PC-3 (cell line): ENCODE measurements around the gene SVIP. TPM values are rescaled to one million over a fixed set of nuclear protein-coding genes. Genes with fewer than 3 reads are reported as not detected.

Experiments used
- ATAC-seq: fragments of 200-7000 bp; cut with Tn5 transposase; 2 replicates; pipeline ENCODE4 v1.9.1; 2020; ENCODE audit warnings: mild to moderate bottlenecking, moderate library complexity
- BruUV-seq: library from RNA; stranded (reverse); fragments of 400-500 nt; replicated peaks from 2 replicates; lab custom pipeline; 2021; lab: Mats Ljungman, UMichigan
- CTCF ChIA-PET: fragments of 300-600 bp; sonication (Branson Sonifier 250); formaldehyde crosslinking; loops from one replicate; lab custom pipeline; 2022; ENCODE audit warnings: antibody characterized with exemption; lab: Charles Lee
- POLR2A ChIA-PET: fragments of 300-600 bp; sonication (Branson Sonifier 250); formaldehyde crosslinking; loops from one replicate; lab custom pipeline; 2022; ENCODE audit warnings: antibody characterized with exemption; ENCODE audit not compliant: unreplicated experiment; lab: Charles Lee
- DNase-seq: peaks from one replicate; pipeline ENCODE4 v3.0.0-alpha.2; 2015
- H2AFZ ChIP-seq: fragments of 300-600 bp; sonication (generic); 2 replicates; pipeline ENCODE4 v1.6.0; 2016; ENCODE audit warnings: antibody characterized with exemption, low read length
- H3F3A ChIP-seq: fragments of 300-600 bp; sonication (generic); one replicate; pipeline ENCODE4 v1.6.0; 2017; ENCODE audit warnings: antibody characterized with exemption, low read length, control low read depth, mild to moderate bottlenecking; ENCODE audit not compliant: unreplicated experiment
- H3K27ac ChIP-seq: fragments of 300-600 bp; sonication (generic); 2 replicates; pipeline ENCODE4 v1.5.1; 2016; ENCODE audit warnings: mild to moderate bottlenecking, low read length
- H3K27me3 ChIP-seq: fragments of 300-600 bp; sonication (generic); 2 replicates; pipeline ENCODE4 v1.6.1; 2016; ENCODE audit warnings: low read length, mixed read lengths
- H3K36me3 ChIP-seq: fragments of 300-600 bp; sonication (generic); 2 replicates; pipeline ENCODE4 v1.6.1; 2016; ENCODE audit warnings: low read depth, mixed run types, low read length, mixed read lengths
- H3K4me1 ChIP-seq: fragments of 300-600 bp; sonication (generic); 2 replicates; pipeline ENCODE4 v1.5.1; 2016; ENCODE audit warnings: low read length; ENCODE audit not compliant: insufficient read depth
- H3K4me2 ChIP-seq: fragments of 300-600 bp; sonication (generic); 2 replicates; pipeline ENCODE4 v1.6.0; 2016; ENCODE audit warnings: low read length
- H3K4me3 ChIP-seq: fragments of 300-600 bp; sonication (generic); 2 replicates; pipeline ENCODE4 v1.5.1; 2016; ENCODE audit warnings: mild to moderate bottlenecking, low read length, mixed read lengths
- H3K79me2 ChIP-seq: fragments of 300-600 bp; sonication (generic); 2 replicates; pipeline ENCODE4 v1.6.1; 2017; ENCODE audit warnings: low read length, mixed read lengths
- H3K9ac ChIP-seq: fragments of 300-600 bp; sonication (generic); 2 replicates; pipeline ENCODE4 v1.6.0; 2016; ENCODE audit warnings: mild to moderate bottlenecking, low read length
- H3K9me2 ChIP-seq: fragments of 300-600 bp; sonication (generic); replicated peaks from 2 replicates; pipeline ENCODE4 v1.6.1; 2016; ENCODE audit warnings: mixed run types, low read length, mixed read lengths
- H3K9me3 ChIP-seq: fragments of 300-600 bp; sonication (generic); 2 replicates; pipeline ENCODE4 v1.6.1; 2016; ENCODE audit warnings: low read length, mixed read lengths
- H4K20me1 ChIP-seq: fragments of 300-600 bp; sonication (generic); 2 replicates; pipeline ENCODE4 v1.6.1; 2016; ENCODE audit warnings: low read length, mixed read lengths
- EZH2 ChIP-seq: fragments of 300-600 bp; sonication (generic); IDR thresholded peaks from one replicate; pipeline ENCODE4 v1.6.1; 2017; ENCODE audit warnings: antibody characterized with exemption, mild to moderate bottlenecking, low read length; ENCODE audit not compliant: unreplicated experiment
- EZH2phosphoT487 ChIP-seq: fragments of 300-600 bp; sonication (generic); IDR thresholded peaks from 2 replicates; pipeline ENCODE4 v1.6.1; 2018; ENCODE audit warnings: mild to moderate bottlenecking, antibody characterized with exemption, low read length, borderline replicate concordance
- intact Hi-C: fragments of 100-400 bp; cut with micrococcal nuclease; formaldehyde crosslinking; loops from 2 replicates; pipeline ENCODE4 v1.9.0; 2023
- total RNA-seq: library from RNA; depleted of rRNA; stranded (reverse); fragments of >200 nt; gene quantifications from 2 replicates; pipeline ENCODE4 v1.2.3, GENCODE V29; 2014
- TF ChIP-seq, protein P1 (sequence below): fragments of 300-600 bp; sonication (generic); conservative IDR thresholded peaks from 2 replicates; pipeline ENCODE4 v1.5.1; 2017; ENCODE audit warnings: antibody characterized with exemption, low read depth, mild to moderate bottlenecking, low read length

Gene SVIP
- total RNA-seq, 1 experiment from 2014 or later = 9.5 TPM

DNA sequence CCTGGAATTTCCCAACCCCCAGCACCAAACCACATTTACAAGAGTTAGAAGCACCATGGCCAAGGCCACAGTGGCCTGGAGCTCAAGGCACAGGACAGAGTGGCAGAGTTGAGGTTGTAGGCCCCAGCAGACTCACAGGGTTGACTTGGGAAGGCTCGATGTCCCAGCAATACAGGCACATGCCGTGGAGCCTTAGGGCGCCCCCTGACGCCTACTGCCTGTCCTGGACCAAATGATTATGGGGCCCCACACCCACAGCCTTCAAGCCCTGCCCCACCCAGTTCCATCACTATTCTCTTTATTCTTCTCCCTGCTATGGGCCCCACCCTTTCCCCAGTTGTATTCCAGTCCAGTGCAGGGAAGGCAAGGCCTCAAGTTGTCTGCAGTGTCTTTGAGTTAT, 30.6 kb upstream of the SVIP start, which contains the start of gene CCDC179:
Gene CCDC179, minus strand, starts transcription at position 234 of the 400 bp plus-strand sequence. Its CDS starts 53 bp downstream, at position 181.
- H3K27ac ChIP-seq = no peak within 1 kb of the TSS
- H3K79me2 ChIP-seq = no peaks in the 10 kb centered on the region
- BruUV-seq = no TSS peak
- H3K36me3 ChIP-seq = no peaks in the 10 kb centered on the region
- ChIA-PET POLR2A (no interaction called here), CTCF (no interaction called here)
- no peak within 1 kb of the TSS for H3K4me3 ChIP-seq
- TF ChIP-seq EZH2 (no peak), EZH2phosphoT487 (no peak)
- TF ChIP-seq, protein P1, sequence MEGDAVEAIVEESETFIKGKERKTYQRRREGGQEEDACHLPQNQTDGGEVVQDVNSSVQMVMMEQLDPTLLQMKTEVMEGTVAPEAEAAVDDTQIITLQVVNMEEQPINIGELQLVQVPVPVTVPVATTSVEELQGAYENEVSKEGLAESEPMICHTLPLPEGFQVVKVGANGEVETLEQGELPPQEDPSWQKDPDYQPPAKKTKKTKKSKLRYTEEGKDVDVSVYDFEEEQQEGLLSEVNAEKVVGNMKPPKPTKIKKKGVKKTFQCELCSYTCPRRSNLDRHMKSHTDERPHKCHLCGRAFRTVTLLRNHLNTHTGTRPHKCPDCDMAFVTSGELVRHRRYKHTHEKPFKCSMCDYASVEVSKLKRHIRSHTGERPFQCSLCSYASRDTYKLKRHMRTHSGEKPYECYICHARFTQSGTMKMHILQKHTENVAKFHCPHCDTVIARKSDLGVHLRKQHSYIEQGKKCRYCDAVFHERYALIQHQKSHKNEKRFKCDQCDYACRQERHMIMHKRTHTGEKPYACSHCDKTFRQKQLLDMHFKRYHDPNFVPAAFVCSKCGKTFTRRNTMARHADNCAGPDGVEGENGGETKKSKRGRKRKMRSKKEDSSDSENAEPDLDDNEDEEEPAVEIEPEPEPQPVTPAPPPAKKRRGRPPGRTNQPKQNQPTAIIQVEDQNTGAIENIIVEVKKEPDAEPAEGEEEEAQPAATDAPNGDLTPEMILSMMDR = no peak
- no peaks in the 10 kb centered on the region for H3K4me1 ChIP-seq
- no peaks in the 10 kb centered on the region for H3K27me3 ChIP-seq
- H3F3A ChIP-seq = no peaks in the 10 kb centered on the region
- no peaks in the 10 kb centered on the region for H4K20me1 ChIP-seq
- H3K9me2 ChIP-seq = no peaks in the 10 kb centered on the region
- H2AFZ ChIP-seq = no peak within 1 kb of the TSS
- DNase-seq (no peak), ATAC-seq (no peak)
- no peak within 1 kb of the TSS for H3K4me2 ChIP-seq
- H3K9ac ChIP-seq = no peak within 1 kb of the TSS
- no peaks in the 10 kb centered on the region for H3K9me3 ChIP-seq
- intact Hi-C loops = no loop called here

DNA sequence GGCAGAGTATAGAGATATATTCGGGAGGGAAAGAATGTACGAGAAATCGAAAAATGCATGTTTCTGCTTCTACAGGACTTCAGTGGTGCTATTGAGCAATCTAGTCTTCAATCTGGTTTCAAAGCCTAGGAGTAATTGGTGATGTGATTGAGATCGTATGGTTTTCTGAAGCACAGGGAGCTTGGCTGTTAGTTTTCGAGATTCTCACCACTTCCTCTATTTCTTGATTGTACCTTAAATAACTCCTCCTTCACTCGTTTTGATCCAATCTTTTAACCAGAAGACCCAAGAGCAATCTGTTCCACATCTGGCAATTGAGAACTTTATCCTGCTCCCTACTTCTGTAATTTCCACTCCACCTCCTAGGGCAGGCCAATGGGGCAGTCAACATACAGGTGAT, 30.2 kb upstream of the SVIP start:
- H3K9me3 ChIP-seq = no peaks in the 10 kb centered on the region
- H3K79me2 ChIP-seq = no peaks in the 10 kb centered on the region
- H3F3A ChIP-seq = no peaks in the 10 kb centered on the region
- POLR2A ChIA-PET = no interaction called here
- TF ChIP-seq EZH2 (no peak), EZH2phosphoT487 (no peak)
- TF ChIP-seq, protein P1 = no peak
- no peak overlapping the region for H3K9ac ChIP-seq
- H2AFZ ChIP-seq = no peak overlapping the region
- H3K4me3 ChIP-seq = no peak overlapping the region
- no TSS peak for BruUV-seq
- DNase-seq = no peak
- no peaks in the 10 kb centered on the region for H4K20me1 ChIP-seq
- H3K4me2 ChIP-seq = no peak overlapping the region
- H3K27me3 ChIP-seq = no peaks in the 10 kb centered on the region
- CTCF ChIA-PET = no interaction called here
- no peak overlapping the region for H3K27ac ChIP-seq
- no peaks in the 10 kb centered on the region for H3K9me2 ChIP-seq
- H3K4me1 ChIP-seq = no peaks in the 10 kb centered on the region
- H3K36me3 ChIP-seq = no peaks in the 10 kb centered on the region
- no peak for ATAC-seq
- intact Hi-C loops = no loop called here

DNA sequence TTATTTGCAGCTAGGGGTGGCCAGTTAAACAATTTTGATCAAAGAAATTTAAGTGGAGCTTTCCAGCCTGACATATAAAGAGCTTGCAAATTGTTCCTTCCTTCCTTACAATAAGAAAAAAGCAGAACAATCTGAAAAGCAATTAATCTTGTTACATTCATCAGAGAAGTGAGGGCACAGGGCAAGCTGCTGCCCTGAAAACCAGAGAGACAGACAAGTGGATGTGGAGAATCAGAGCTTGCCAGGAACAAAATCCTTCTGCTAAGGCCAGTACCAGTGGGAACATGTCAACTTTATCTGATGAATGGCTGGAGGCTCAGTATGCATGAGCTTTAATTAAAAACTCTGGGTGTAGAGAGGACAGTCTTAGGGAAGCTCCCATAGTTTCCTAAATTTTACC, 21.9 kb upstream of the SVIP start:
- no peaks in the 10 kb centered on the region for H3K9me3 ChIP-seq
- intact Hi-C loops = no loop called here
- H3K9ac ChIP-seq = no peak overlapping the region
- H3K9me2 ChIP-seq = no peaks in the 10 kb centered on the region
- ATAC-seq = no peak
- no peak overlapping the region for H2AFZ ChIP-seq
- no TSS peak for BruUV-seq
- CTCF ChIA-PET = no interaction called here
- H4K20me1 ChIP-seq = no peaks in the 10 kb centered on the region
- H3K79me2 ChIP-seq = no peaks in the 10 kb centered on the region
- TF ChIP-seq EZH2 = no peak
- TF ChIP-seq, protein P1 = no peak
- TF ChIP-seq EZH2phosphoT487 = no peak
- POLR2A ChIA-PET = interaction anchor here (0.8 kb wide), 1 partner anchor 23 kb away, joined by 8 read pairs; no protein-coding TSS in a partner anchor
- H3K4me2 ChIP-seq = no peak overlapping the region
- no peaks in the 10 kb centered on the region for H3K4me1 ChIP-seq
- H3K4me3 ChIP-seq = no peak overlapping the region
- no peaks in the 10 kb centered on the region for H3K36me3 ChIP-seq
- no peak overlapping the region for H3K27ac ChIP-seq
- no peaks in the 10 kb centered on the region for H3F3A ChIP-seq
- no peaks in the 10 kb centered on the region for H3K27me3 ChIP-seq
- no peak for DNase-seq
